ENCODE results near the gene RWDD3. TPM values are rescaled to one million over a fixed set of nuclear protein-coding genes. Genes with fewer than 3 reads are reported as not detected.
A peak's percentile ranks its signal among the peaks of the same experiment; 100 is the strongest.

Gene RWDD3
- total RNA-seq, 1 donor from 2014 or later, result 27.7 TPM

GRCh38 chr1:95282518-95282895 is 48.5 kb downstream of the RWDD3 start:
- no peak for DNase-seq

GRCh38 chr1:95284420-95284819 is 50.4 kb downstream of the RWDD3 start:
- DNase-seq, result no peak

GRCh38 chr1:95286479-95286878 is 52.5 kb downstream of the RWDD3 start:
- no peak for DNase-seq

- peak; percentile 37 for DNase-seq
These were observed 53.1 kb downstream of the RWDD3 start for GRCh38 chr1:95287081-95287480.

- DNase-seq, result no peak
These were observed 53.8 kb downstream of the RWDD3 start for GRCh38 chr1:95287825-95288224.

Other genes starting within 250 kb of the RWDD3 start
- gene ALG14, start 161.3 kb upstream of the RWDD3 start, total RNA-seq, result 1.0 TPM
- 43.7 TPM for gene TLCD4, start 116.9 kb upstream of the RWDD3 start, total RNA-seq

Measured in tongue (tissue), 2 donors.